ENCODE data around the gene TOR1A. TPM values are rescaled to one million over a fixed set of nuclear protein-coding genes. Genes with fewer than 3 reads are reported as not detected.

Gene TOR1A
- total and polyA plus RNA-seq, 8 donors: 32.0 to 40.0 (median 36.3) TPM

- H3K4me1 ChIP-seq: peaks cover 0 to 62% of the 10 kb centered on the region in 2 donors
- ATAC-seq: no peak
- H3K4me3 ChIP-seq: no peak overlapping the region
- H3K27me3 ChIP-seq: no peaks in the 10 kb centered on the region
- no peak for DNase-seq
- no peak for TF ChIP-seq CTCF (IDR thresholded peaks at IDR 0.05)
- no peak overlapping the region for H3K27ac ChIP-seq
- no peaks in the 10 kb centered on the region for H3K36me3 ChIP-seq
- intact Hi-C loops (cut with DNase I): no loop called here
- H3K9me3 ChIP-seq: no peaks in the 10 kb centered on the region
Observed at GRCh38 chr9:129774791-129775447, 49.0 kb downstream of the TOR1A start.

- DNase-seq: peak in 2 of 4 donors; percentile 78 to 87
Observed at GRCh38 chr9:129773262-129774048, 50.5 kb downstream of the TOR1A start.

GRCh38 chr9:129770741-129771140 is 53.2 kb downstream of the TOR1A start:
- H3K27ac ChIP-seq: no peak overlapping the region
- peaks cover 0 to 31% of the 10 kb centered on the region in 2 donors for H3K4me1 ChIP-seq
- no peak for TF ChIP-seq CTCF (IDR thresholded peaks at IDR 0.05)
- DNase-seq (no peak), ATAC-seq (no peak)
- intact Hi-C loops (cut with DNase I): no loop called here
- H3K27me3 ChIP-seq: no peaks in the 10 kb centered on the region
- no peaks in the 10 kb centered on the region for H3K36me3 ChIP-seq
- no peak overlapping the region for H3K4me3 ChIP-seq
- H3K9me3 ChIP-seq: no peaks in the 10 kb centered on the region

More at GRCh38 chr9:129773262-129774048, 50.5 kb downstream of the TOR1A start:
- H3K4me3 ChIP-seq: no peak overlapping the region
- TF ChIP-seq CTCF (IDR thresholded peaks at IDR 0.05): no peak
- intact Hi-C loops (cut with DNase I): no loop called here
- peak overlapping the region in 1 of 2 donors; percentile 74 for H3K27ac ChIP-seq
- peaks cover 0 to 54% of the 10 kb centered on the region in 2 donors for H3K4me1 ChIP-seq
- H3K9me3 ChIP-seq: no peaks in the 10 kb centered on the region
- H3K36me3 ChIP-seq: no peaks in the 10 kb centered on the region
- peak; percentile 56 for ATAC-seq
- no peaks in the 10 kb centered on the region for H3K27me3 ChIP-seq

- DNase-seq (no peak), ATAC-seq (no peak)
- Histone ChIP-seq H3K4me1 (peaks cover 0 to 21% of the 10 kb centered on the region in 2 donors), H3K27me3 (no peaks in the 10 kb centered on the region), H3K4me3 (no peak overlapping the region), H3K9me3 (no peaks in the 10 kb centered on the region), H3K27ac (no peak overlapping the region), H3K36me3 (no peaks in the 10 kb centered on the region)
- TF ChIP-seq CTCF (IDR thresholded peaks at IDR 0.05): no peak
- intact Hi-C loops (cut with DNase I): no loop called here
Observed at GRCh38 chr9:129769669-129770068, 54.3 kb downstream of the TOR1A start.

GRCh38 chr9:129768486-129768885 is 55.5 kb downstream of the TOR1A start:
- Histone ChIP-seq H3K4me1 (peaks cover 0 to 11% of the 10 kb centered on the region in 2 donors), H3K9me3 (no peaks in the 10 kb centered on the region), H3K4me3 (no peak overlapping the region), H3K27me3 (no peaks in the 10 kb centered on the region), H3K27ac (no peak overlapping the region), H3K36me3 (no peaks in the 10 kb centered on the region)
- no peak for ATAC-seq
- no peak for TF ChIP-seq CTCF (IDR thresholded peaks at IDR 0.05)
- no peak for DNase-seq
- intact Hi-C loops (cut with DNase I): no loop called here
